Cardiac septum (tissue), 1 donor: ENCODE measurements around the gene TENT4B. TPM values are rescaled to one million over a fixed set of nuclear protein-coding genes. Genes with fewer than 3 reads are reported as not detected.

Source experiments
- DNase-seq: peaks from one replicate; pipeline ENCODE4 v3.0.0-alpha.2; 2020; ENCODE audit warnings: low spot score
- intact Hi-C: fragments of 100-400 bp; cut with DNase I; formaldehyde crosslinking; loops from one replicate; pipeline ENCODE4 v1.14.0; 2022
- total RNA-seq: library from RNA; stranded (reverse); fragmentation: NEBNext Ultra II Directional; extraction: Animal tissue kit (Norgen Biotek cat#: 25700); gene quantifications from one replicate; pipeline ENCODE4 v1.2.1, GENCODE V29; 2021
- donor health status: DM: no; HTN: no; CAD: no.

The TENT4B gene
- total RNA-seq, 1 donor from 2014 or later = 9.1 TPM

DNA sequence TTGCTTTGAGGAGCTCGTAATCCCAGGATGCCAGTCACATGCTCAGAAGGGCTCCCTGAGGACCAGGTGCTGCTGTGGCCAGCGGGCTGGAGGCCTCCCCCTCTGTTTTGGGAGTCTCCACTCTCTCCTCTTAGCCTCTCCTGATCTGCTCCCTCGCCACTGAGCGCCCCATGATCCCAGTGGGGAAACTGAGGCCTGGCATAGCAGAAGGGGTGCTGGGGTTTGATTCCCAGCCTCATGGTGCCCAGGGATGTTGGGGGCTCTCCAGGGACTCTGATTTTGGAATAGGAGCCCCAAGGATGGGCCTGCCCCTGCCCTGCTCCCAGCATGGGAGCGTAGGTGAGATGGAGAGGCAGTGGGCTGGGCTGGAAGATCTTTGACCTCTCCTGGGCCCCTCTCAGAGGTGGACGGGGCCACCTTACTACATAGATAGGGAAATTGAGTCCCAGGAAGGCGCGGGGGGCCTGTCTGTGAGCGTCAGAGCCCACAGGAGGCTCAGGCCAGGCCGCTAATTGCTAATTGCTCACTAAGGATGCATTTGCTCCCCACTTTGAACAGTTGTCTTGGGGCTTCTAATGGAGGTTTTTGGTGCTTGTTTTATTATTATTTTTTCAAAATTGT, 112.7 kb downstream of the TENT4B start:
- intact Hi-C loops = no loop called here
- DNase-seq = no peak

DNA sequence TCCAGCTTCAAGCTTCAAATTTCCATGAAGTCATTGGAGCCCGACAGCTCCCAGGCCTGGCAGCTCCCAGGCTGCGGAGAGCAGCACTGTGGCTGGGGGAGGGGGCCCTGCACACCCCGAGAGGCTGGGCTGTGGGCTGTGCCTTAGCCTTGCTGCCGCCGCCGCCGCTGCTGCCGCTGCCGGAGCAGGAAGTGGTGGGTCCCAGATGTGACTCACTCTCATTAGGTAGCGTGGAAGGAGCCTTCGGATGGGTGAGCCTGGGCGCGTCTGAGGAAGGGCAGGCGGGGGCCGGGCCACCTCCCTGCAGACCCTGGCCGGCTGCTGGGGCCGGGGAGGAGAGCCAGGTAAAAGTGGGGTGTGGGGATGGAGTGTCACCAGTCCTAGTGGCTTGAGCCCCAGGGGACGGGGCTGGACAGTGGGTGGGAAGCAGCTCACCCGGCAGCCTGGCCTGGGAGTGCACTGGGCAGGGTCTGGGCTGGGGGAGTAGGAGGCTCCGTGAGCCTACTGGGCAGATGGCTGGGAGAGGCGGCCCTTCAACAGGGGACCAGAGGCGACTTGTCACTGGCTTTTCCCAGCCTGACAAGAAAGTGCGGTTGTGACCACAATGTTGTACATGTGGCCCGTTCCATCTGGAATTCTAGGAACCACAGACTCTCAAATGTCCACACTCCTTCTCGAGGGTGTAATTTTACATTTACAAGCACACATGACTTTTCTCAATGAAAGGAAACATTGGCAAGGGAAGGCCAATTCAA, 113.4 kb downstream of the TENT4B start, which contains the start of gene ADCY7:
TSS of gene ADCY7 (plus strand) at position 215 of the 755 bp plus-strand sequence. CDS start 21,629 bp downstream, outside the sequence.
- DNase-seq = peak; percentile 88
- intact Hi-C loops = no loop called here

DNA sequence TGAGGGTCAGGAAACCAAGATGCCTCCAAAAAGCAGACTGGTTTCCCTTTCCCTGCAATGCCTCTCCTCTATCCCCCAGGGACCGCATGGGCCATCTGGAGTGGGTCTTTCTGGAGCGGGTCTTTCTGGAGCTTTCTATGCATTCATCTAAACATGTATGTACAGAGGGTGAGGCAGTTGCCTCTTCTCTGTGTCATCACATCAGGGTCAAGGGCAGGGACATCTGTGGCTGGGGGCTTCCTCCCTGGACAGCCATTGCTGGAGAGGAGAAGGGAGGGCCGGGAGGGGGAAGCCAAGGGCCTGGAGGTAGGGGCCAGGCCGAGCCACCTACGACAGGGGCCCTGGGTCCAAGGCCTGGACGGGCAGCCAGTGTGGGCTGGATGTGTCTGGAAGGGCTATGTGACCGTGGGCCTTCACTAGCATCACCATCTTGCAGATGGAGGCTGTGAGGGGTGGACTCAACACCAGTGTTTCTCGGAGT, 114.1 kb downstream of the TENT4B start:
- DNase-seq = no peak
- intact Hi-C loops = no loop called here

DNA sequence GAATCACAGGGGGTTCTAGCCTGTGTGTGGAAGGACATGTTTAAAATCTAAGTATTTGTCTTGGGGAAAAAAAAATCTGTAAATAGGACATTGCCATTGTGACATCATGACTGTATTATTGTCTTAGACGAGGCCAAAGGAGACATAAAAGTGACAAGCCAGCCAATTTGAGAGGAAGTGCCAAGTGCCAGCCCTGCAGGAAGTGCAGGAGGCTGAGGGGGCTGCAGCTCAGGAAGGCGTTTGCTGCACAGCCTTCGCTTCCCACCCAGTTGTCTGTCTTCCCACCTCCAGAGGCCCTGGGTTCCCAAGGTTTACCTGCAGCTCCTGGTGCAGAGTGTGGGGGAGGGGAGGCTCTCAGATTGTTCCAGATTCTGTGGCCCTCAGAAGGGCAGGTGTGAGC, 114.5 kb downstream of the TENT4B start:
- DNase-seq = no peak
- intact Hi-C loops = no loop called here

GRCh38 chr16:50268352-50268751, 115.2 kb downstream of the TENT4B start:
- no peak for DNase-seq
- intact Hi-C loops = no loop called here

DNA sequence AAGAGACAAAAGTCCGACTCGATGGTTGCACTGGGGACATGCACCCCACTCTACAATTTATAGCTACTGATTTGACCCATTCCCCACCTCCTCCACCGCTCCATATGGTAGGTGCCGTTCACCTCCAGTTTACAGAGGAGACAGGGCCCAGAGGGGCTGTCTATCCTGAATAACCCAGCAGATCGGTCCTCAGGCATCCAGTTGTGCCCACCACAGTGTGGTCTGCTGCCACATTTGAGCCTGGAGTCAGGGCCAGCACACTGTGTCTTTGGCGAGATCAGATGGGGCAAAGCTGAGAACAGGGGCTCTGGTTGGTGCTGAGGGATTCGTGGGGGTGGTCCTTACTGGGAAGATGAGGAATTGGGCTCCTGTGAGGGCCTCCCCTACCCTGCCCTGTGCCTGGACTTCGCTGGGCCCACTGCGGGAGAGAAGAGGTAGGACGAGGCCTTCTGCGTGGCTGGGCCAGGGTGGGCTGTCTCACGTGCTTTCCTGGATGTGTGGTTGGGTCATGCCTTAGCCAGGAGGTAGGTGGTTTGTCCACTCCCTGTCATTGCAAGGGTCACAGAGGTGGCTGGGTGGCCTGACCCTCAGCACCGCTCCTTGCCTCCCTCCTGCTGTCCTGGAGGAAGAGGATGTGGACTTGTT, 116.1 kb downstream of the TENT4B start:
- intact Hi-C loops = no loop called here
- no peak for DNase-seq

- intact Hi-C loops = no loop called here
- no peak for DNase-seq
Observed at GRCh38 chr16:50269769-50270509, 116.8 kb downstream of the TENT4B start.

- no peak for DNase-seq
- intact Hi-C loops = no loop called here
Observed at GRCh38 chr16:50270510-50271147, 117.5 kb downstream of the TENT4B start.

- peak; percentile 68 for DNase-seq
- intact Hi-C loops = no loop called here
Observed at GRCh38 chr16:50271148-50272041, 118.3 kb downstream of the TENT4B start.

GRCh38 chr16:50272111-50272571, 119.0 kb downstream of the TENT4B start:
- intact Hi-C loops = no loop called here
- DNase-seq = peak; percentile 69

DNA sequence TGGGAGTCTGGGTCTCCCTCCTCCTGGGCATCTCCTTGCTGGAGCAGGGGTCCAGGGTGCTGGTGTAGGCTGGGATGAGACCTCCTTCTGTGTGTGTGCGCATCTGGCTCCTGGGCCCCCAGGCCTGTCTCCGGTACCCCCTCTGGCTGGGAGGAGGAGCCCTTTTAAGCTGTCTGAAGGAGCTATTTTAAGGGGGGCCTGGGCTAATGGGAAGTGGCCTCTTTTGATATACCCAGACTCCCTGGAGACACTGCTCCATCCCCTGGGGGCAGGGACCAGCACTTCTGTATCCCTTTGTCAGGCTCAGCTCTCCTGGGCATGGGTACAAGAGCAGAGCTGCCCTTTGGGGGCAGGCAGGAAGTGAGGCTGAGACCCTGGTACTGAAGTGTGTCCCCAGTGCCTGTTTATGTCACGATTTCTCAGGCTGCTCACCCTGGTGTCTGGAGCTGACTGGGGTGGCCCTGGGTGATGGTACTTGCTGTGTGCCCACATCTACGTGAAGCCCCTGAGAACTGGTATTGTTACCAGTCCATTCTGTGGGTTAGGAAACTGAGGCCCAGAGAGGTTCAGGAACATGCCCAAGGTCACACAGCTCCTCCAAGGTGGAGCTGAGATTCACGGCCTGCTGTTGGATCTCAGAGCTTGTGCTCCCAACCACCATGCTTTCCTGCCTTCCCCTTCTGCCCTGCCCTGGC, 119.7 kb downstream of the TENT4B start:
- DNase-seq = no peak
- intact Hi-C loops = no loop called here

GRCh38 chr16:50273382-50273690, 120.2 kb downstream of the TENT4B start:
- intact Hi-C loops = no loop called here
- DNase-seq = no peak

DNA sequence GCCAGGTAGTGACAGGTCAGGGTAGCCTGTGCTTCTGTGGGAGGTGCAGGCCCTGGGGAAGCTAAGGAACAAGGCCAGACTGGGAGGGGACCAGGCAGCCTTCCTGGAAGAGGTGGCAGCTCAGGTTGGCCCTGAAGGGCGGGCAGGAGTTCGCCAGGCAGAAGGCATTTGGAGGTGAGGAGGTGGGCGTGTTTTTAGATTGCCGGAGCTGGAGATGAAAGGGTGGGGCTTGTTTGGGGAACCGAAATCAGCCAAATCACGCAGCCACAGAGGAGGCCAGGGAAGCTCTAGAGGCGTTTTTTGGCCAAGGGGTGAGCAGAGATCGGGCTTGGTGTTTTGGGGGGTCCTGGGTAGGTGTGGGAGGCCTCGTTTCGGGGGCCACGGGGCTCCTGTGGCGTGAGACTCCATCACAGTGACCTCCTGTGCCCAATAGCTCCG, 120.8 kb downstream of the TENT4B start:
- intact Hi-C loops = no loop called here
- DNase-seq = peak; percentile 81

DNA sequence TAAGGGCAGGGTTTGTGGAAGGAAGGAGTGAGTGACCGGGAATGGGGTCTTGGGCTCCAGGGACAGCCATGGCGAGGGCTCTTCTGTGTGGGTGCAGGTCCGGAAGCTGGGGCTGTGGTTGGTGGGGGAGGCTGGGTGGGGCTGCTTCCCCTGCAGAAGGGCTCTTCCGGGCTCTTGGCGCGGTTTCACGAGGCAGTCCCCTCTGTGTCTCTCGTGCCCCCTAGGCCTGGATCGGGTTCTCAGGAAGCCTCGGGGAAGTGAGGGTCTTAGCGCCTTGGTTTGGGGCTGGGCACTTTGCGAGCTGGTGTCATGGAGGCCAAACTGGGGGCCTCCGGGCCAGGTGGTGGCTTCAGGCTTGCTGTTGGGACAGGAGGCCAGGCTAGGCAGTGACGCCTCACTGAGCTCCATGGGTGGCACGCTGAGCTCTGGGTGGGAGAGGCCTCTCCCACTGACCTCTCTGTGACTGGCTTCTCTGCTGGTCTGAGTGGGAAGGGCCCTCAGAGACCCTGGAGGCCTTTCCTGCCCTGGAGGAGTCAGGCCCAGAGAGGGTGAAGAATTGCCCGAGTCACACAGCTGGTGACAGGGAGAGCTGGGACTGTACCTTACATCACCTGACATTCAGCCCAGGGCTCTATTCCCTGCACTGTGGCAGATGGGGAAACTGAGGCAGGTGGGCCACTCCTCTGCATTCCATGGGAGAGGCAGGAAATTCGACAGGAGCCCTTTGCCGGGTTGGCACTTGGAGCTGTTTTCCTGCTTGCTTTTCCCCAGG, 121.4 kb downstream of the TENT4B start:
- no peak for DNase-seq
- intact Hi-C loops = no loop called here

DNA sequence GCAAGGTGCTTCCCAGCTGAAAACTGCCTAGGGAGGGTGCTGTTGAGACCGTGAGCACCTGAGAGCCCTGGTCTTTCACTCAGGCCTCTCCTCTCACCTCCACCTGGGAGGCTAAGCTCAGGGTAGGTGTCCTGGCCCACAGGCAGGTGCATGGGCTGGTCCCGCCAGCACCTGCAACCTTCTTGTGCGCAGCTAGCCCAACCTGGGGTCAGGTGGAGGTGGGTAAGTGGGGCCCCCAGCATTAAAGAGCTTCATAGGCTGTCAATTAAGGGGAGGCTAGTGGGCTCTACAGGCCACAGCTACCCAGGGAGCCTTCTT, 122.0 kb downstream of the TENT4B start:
- DNase-seq = no peak
- intact Hi-C loops = no loop called here

DNA sequence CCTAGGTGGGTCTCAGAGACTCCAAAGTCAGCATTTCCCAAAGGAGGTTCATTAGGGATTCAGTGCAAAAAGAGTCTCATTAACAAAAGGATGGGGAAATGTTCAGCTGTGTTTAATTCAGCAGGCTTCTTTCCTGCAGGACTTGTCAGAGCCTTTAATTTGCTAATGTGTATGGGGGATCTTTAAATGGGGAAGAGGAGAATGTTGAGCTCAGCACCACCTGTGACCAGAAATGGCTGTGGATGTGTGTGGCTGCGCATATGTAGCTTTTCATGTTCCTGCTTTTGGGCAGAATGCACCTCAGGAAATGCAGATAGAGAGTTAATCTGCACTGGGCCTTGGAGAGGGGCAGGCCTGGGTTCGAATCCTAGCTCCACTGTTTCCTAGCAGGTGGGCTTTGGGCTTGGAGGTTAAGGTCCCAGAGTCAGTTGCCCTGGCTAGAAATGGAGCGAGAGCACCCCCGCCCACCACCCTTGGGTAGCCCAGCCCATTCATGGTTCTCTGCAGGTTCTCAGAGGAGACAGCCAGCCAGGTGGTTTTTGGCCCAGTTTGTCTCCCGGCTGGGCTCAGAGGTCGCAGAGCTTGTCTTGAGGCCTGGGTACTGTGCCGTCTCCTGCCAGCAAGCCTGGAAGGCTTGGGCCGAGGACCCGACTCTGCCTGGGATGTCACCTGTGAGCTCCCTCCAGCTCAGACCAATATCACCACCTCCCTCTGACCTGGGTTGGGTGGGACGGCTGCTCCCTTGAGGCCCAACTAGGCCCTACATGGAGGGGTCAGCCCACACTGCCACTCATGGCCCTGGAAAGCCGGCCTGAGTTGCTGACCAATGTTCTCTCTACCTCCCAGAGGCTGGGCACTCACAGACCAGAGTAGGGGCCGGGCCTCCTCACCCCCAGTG, 122.6 kb downstream of the TENT4B start:
- intact Hi-C loops = no loop called here

GRCh38 chr16:50276326-50276640, 123.2 kb downstream of the TENT4B start:
- intact Hi-C loops = no loop called here
- no peak for DNase-seq

More for the DNA sequence above, 122.6 kb downstream of the TENT4B start:
- peak; percentile 59 for DNase-seq
